Uterus (tissue), 2 donors: Measurements from ENCODE around the gene SRGAP2B.
"Not testable (repeated sequence)": the region's sequence is repeated elsewhere in the genome, so short reads cannot be mapped to it uniquely, and the experiment has no call there.

ENCODE experiments used
- CTCF ChIP-seq, 4 experiments: fragments of 200-600 bp in 2 of 4; fragments of 450-650 bp in 2 of 4; sonication (generic) in 2 of 4; IDR thresholded peaks; one replicate each; pipeline ENCODE4 v1.5.1; 2016 to 2019; ENCODE audit warnings: antibody characterized with exemption in 4 of 4, mild to moderate bottlenecking in 2 of 4, moderate library complexity in 1 of 4
- POLR2A ChIP-seq, 2 donors: fragments of 450-650 bp; IDR thresholded peaks; one replicate each; pipeline ENCODE4 v1.6.1; 2016; ENCODE audit warnings: antibody characterized with exemption in 2 of 2, mild to moderate bottlenecking in 1 of 2, moderate library complexity in 1 of 2

DNA sequence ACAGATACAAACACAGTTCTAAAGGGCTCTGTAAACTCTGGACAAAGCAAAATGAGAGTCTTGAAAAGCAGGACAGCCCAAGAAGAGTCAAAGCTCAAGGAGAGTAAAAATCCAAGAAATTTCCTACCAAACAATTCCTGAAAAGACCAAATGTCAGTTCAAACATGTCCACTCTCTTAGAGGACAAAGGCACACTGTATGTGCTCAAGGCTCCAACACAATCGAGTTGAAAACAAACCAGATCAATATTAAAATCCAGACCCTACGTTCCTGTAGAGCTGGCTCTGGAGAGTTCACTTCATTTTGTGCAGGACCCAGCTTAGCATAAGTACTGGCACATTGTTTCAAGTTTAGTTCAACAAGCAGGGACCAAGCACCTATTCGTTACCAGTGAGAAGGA is 90.0 kb downstream of the SRGAP2B start:
- TF ChIP-seq CTCF, POLR2A (IDR thresholded peaks at IDR 0.05): not testable (repeated sequence)
